GM18858 (cell line): ENCODE data around the gene ZNF532.

Source experiments
- ATAC-seq: cut with Tn5 transposase; IDR thresholded peaks from one replicate; pipeline ENCODE4 v1.9.1; 2021; ENCODE audit not compliant: unreplicated experiment

The ZNF532 gene

GRCh38 chr18:58975781-58976180, 111.1 kb downstream of the ZNF532 start:
- ATAC-seq: no peak

DNA sequence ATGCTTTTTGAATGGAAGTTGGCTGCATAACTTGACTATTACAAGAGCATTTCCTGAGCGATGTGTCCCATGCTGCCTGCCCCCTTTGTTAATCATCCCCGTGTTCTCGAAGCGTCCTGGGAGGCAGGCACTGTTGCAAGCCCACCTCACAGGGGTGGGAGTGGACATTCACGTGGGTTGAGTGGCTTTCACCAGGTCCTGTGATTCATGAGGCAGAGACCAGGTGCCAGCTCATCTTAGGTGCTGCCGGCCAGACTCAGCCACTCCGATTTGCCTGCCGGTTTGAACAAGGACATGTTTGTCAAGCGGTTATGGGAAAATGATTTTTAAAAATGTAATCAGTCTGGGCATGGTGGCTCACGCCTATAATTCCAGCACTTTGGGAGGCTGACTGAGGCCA, 112.5 kb downstream of the ZNF532 start:
- ATAC-seq: no peak

DNA sequence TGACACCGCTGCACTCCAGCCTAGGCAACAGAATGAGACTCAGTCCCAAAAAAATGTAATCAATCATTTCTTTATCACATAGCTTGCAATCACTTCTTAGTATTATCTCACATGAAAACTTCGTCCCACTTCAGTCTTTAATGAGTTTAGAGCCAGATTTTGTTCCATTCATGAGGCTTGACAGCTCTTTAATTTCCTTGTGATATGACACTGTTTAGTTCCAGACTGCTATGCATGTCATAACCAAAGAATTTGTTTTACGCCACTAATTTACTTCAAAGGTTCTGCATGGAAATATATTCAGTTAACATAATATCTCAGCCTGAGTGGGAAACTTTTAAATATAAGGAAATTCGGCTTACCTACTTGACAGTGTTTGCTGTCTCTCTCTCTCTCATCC, 113.1 kb downstream of the ZNF532 start:
- no peak for ATAC-seq

DNA sequence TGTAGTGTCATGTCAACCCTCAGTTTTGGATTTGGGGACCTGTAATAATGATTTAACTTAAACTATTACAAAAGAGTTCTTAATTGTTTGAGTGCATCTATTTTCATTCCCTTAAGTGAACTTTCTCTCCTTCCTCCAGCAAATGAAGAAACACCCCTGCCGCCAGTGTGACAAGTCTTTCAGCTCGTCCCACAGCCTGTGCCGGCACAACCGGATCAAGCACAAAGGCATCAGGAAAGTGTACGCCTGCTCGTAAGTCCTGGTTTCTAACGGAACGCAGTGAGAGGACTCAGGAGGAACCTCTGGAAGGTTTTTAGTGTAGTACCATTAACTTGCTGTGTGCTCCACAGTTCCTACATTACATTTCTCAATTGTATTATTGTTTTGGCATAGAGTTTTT, 114.2 kb downstream of the ZNF532 start:
- ATAC-seq: no peak

GRCh38 chr18:58979615-58980014, 114.9 kb downstream of the ZNF532 start:
- ATAC-seq: no peak

- no peak for ATAC-seq
Measured at GRCh38 chr18:58980991-58981390, 116.3 kb downstream of the ZNF532 start.

GRCh38 chr18:58983260-58984155, 118.8 kb downstream of the ZNF532 start:
- ATAC-seq: no peak

- no peak for ATAC-seq
Measured at GRCh38 chr18:58988600-58988999, 123.9 kb downstream of the ZNF532 start.

GRCh38 chr18:58989184-58989759, 124.6 kb downstream of the ZNF532 start:
- ATAC-seq: no peak

GRCh38 chr18:58990720-58991119, 126.0 kb downstream of the ZNF532 start:
- no peak for ATAC-seq

- ATAC-seq: peak; percentile 91
Measured at GRCh38 chr18:58991167-58991798, 126.6 kb downstream of the ZNF532 start.

DNA sequence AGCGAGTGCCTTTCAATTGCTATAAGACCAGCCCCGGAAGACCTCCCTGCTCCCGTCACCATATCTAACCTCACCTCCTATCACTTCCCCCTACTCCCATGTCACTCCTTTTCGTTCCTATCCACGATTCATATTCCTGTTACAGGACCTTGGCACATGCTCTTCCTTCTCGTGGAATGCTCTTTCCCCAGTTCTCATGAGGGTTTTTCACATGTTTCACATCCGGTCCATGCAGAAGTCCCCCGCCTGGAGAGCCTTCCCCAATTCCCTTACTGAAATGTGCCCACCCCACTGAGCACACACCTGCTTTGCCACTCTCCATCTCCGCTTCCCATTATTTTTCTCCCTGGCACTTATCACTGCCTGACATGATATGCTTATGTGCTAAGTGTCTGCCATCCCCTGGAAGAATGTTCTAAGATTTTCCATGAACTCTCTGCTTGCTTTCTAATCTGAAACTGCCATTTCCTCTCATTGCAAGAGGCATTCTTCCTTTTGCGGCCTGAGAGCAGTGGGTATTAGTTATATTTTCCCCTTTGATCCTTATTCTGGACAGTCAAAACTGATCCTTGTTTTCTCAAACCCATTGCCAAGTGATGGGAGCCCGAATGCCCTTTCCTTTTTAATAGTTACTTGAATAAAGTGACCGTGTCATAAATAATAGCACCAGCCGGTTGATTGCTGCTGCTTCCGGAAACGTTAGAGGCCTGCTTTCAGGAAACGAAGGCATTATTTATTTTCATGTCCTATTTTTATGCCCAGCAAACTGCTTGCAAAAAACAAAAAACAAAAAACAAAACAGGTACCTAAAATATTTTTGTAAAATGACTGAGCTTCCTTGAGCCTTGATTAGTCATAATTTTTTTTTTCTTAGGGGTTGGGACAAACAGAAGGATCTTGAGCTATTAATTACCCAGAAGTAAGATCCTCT, 127.9 kb downstream of the ZNF532 start:
- no peak for ATAC-seq

DNA sequence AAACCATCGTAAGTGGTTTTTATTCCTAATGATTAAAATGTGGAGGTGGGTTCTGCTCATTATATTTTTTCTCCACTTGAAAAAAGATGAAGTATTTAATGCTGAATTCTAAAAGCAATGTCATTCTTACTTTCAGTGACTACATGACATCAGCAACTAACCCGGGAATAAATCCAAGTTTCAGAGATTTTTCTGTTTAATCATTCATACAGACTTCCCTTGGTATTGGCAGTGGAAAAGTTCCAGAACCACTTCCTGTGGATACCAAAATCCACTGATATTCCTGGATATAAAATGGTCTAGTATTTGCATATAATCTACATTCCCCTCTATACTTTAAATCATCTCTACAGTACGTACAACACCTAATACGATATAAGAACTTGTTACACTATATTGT, 128.6 kb downstream of the ZNF532 start:
- no peak for ATAC-seq

GRCh38 chr18:58995663-58996062, 131.0 kb downstream of the ZNF532 start:
- no peak for ATAC-seq

DNA sequence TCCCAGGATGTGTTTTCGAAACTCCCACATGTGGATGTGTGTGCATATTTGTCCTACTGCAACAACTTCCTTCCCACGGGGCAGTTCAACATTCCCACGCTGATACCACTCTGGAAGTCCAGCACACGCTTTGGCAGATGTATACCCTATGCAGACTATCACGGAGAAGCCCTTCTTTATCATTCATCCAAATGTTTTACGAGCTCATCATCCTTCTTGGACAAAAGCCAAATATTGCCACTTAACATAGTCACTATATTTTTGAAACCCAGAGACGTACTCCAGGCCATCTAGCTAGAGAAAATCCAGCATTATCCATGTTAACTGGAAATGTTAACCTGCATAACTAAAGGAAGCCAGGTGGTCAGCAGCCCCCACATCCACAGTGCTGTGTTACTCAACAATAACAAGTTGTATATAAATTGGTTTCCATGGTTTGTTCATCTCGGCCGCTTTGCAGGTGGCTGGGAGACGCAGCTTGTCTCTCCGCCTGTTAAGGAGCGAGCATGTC, 131.5 kb downstream of the ZNF532 start:
- ATAC-seq: no peak

DNA sequence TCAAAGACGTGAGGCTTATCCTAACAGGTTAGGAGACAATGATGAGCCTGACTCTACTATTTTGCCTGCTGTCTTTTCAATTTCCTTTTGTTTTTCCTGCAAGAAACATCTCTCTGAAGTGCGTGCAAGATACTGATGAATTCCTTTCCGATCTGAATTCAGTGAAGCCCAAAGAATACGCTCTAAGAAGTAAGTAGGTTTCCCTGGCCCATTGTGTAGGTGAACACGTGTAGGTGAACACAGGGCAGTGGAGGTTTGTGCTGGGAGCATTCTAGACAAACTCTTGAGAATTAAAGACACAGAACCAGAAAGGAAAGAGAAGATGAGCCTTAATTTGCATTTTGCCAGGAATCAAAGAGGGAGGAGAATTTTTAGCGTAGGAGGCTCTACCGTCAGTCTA, 132.0 kb downstream of the ZNF532 start:
- no peak for ATAC-seq

- ATAC-seq: no peak
Measured at GRCh38 chr18:58997811-58998337, 133.2 kb downstream of the ZNF532 start.

- ATAC-seq: no peak
Measured at GRCh38 chr18:58998401-58999203, 133.9 kb downstream of the ZNF532 start.

- ATAC-seq: no peak
Measured at GRCh38 chr18:59001166-59001565, 136.5 kb downstream of the ZNF532 start.

DNA sequence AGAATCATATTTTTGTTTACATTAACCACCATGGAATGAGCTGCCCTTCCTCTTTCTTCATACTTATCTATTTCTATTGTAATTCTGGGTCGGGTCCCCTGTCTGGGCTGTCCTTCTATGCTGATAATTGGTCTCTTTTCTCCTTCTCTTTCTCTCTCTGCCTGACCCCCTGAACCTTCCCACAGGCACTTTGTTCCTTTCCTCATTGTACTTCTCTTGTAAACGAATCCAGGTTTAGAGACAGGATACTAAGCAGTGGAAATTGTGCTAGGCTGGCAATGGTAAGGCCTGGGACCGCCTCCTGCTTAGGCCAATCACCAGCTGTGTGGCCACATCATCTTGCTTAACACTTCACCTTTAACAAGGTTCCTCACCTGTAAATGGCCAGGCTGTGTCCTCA, 137.0 kb downstream of the ZNF532 start:
- ATAC-seq: no peak
